ENCODE measurements around the gene DUSP7.

DNA sequence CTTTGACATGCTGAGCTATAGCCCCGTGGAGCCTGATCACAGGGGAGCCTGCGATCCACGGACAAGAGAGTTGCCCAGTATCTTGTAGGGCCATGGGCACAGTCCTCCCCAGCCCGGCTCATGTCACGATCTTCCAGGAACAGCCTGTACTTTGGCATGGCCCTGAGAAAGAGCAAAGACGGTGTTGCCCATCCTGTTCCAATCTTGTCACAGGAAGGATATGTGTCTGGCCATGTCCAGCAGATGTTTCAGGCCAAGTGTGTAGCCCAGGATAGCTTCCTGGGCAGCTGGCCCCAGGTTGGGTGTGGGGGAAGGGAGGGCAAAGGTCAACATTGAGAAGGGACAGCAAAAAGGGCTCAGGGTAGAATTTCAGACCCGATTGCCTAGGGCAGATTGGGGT lies 43.7 kb downstream of the DUSP7 start:
- TF ChIP-seq TCF7L2 (IDR thresholded peaks at IDR 0.05; ENCODE audit: low read depth, low read length) (no peak), POLR2AphosphoS5 (IDR thresholded peaks at IDR 0.05; ENCODE audit: low read depth, low read length) (no peak), SIN3A (IDR thresholded peaks at IDR 0.05; ENCODE audit: borderline replicate concordance, insufficient read depth, low read depth, low read length) (no peak)
- TF ChIP-seq, protein P1, sequence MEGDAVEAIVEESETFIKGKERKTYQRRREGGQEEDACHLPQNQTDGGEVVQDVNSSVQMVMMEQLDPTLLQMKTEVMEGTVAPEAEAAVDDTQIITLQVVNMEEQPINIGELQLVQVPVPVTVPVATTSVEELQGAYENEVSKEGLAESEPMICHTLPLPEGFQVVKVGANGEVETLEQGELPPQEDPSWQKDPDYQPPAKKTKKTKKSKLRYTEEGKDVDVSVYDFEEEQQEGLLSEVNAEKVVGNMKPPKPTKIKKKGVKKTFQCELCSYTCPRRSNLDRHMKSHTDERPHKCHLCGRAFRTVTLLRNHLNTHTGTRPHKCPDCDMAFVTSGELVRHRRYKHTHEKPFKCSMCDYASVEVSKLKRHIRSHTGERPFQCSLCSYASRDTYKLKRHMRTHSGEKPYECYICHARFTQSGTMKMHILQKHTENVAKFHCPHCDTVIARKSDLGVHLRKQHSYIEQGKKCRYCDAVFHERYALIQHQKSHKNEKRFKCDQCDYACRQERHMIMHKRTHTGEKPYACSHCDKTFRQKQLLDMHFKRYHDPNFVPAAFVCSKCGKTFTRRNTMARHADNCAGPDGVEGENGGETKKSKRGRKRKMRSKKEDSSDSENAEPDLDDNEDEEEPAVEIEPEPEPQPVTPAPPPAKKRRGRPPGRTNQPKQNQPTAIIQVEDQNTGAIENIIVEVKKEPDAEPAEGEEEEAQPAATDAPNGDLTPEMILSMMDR (IDR thresholded peaks at IDR 0.05), result no peak
- TF ChIP-seq, protein P2, sequence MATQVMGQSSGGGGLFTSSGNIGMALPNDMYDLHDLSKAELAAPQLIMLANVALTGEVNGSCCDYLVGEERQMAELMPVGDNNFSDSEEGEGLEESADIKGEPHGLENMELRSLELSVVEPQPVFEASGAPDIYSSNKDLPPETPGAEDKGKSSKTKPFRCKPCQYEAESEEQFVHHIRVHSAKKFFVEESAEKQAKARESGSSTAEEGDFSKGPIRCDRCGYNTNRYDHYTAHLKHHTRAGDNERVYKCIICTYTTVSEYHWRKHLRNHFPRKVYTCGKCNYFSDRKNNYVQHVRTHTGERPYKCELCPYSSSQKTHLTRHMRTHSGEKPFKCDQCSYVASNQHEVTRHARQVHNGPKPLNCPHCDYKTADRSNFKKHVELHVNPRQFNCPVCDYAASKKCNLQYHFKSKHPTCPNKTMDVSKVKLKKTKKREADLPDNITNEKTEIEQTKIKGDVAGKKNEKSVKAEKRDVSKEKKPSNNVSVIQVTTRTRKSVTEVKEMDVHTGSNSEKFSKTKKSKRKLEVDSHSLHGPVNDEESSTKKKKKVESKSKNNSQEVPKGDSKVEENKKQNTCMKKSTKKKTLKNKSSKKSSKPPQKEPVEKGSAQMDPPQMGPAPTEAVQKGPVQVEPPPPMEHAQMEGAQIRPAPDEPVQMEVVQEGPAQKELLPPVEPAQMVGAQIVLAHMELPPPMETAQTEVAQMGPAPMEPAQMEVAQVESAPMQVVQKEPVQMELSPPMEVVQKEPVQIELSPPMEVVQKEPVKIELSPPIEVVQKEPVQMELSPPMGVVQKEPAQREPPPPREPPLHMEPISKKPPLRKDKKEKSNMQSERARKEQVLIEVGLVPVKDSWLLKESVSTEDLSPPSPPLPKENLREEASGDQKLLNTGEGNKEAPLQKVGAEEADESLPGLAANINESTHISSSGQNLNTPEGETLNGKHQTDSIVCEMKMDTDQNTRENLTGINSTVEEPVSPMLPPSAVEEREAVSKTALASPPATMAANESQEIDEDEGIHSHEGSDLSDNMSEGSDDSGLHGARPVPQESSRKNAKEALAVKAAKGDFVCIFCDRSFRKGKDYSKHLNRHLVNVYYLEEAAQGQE (IDR thresholded peaks at IDR 0.05; ENCODE audit: insufficient read depth in 1 of 2, low read depth in 2 of 2, low read length in 1 of 2), result no peak
